IMR-90 (cell line): ENCODE measurements around the gene DUS1L. TPM values are rescaled to one million over a fixed set of nuclear protein-coding genes. Genes with fewer than 3 reads are reported as not detected.

Experiments used
- ATAC-seq: fragments of 200-7000 bp; cut with Tn5 transposase; 2 replicates; pipeline ENCODE4 v1.9.1; 2020; ENCODE audit warnings: low read depth, mild to moderate bottlenecking, moderate library complexity
- BruUV-seq: library from RNA; stranded (reverse); fragments of 400-500 nt; replicated peaks from 2 replicates; lab custom pipeline; 2021; lab: Mats Ljungman, UMichigan
- CTCF ChIA-PET: fragments of 300-600 bp; formaldehyde crosslinking; extraction: SDS; loops from one replicate; lab custom pipeline; 2021; ENCODE audit warnings: antibody characterized with exemption; lab: Yijun Ruan, JAX
- POLR2A ChIA-PET: fragments of 300-600 bp; sonication (Branson Sonifier 250); formaldehyde crosslinking; loops from one replicate; lab custom pipeline; 2022; ENCODE audit warnings: antibody characterized with exemption; ENCODE audit not compliant: unreplicated experiment; lab: Charles Lee
- DNase-seq: peaks from one replicate; pipeline ENCODE4 v3.0.0; 2013
- H2AFZ ChIP-seq: replicated peaks from 2 replicates; pipeline ENCODE3; 2013; ENCODE audit warnings: low read length, mild to moderate bottlenecking; ENCODE audit not compliant: poor library complexity
- H2AK5ac ChIP-seq: 2 replicates; pipeline ENCODE4 v1.6.1; 2013; ENCODE audit warnings: low read depth, low read length, inconsistent platforms
- H2AK9ac ChIP-seq: replicated peaks from 2 replicates; pipeline ENCODE3; 2013; ENCODE audit warnings: mild to moderate bottlenecking, low read depth, low read length, moderate library complexity; ENCODE audit not compliant: poor library complexity
- H2BK120ac ChIP-seq: 2 replicates; pipeline ENCODE4 v1.6.1; 2013; ENCODE audit warnings: low read depth, low read length, inconsistent platforms
- H2BK15ac ChIP-seq: 3 replicates; pipeline ENCODE4 v1.6.1; 2013; ENCODE audit warnings: low read depth, low read length, inconsistent platforms
- H2BK20ac ChIP-seq: 2 replicates; pipeline ENCODE4 v1.6.1; 2013; ENCODE audit warnings: low read depth, mild to moderate bottlenecking, inconsistent platforms, low read length, moderate library complexity
- H2BK5ac ChIP-seq: 2 replicates; pipeline ENCODE4 v1.6.1; 2013; ENCODE audit warnings: mild to moderate bottlenecking, low read depth, low read length, inconsistent platforms; ENCODE audit not compliant: poor library complexity, severe bottlenecking
- H3K14ac ChIP-seq: replicated peaks from 2 replicates; pipeline ENCODE4 v1.6.1; 2013; ENCODE audit warnings: low read depth, low read length, inconsistent platforms
- H3K18ac ChIP-seq: 2 replicates; pipeline ENCODE4 v1.6.1; 2013; ENCODE audit warnings: low read depth, low read length, control low read depth
- H3K23ac ChIP-seq: 2 replicates; pipeline ENCODE4 v1.6.1; 2013; ENCODE audit warnings: low read depth, low read length, inconsistent platforms
- H3K27ac ChIP-seq: 2 replicates; pipeline ENCODE4 v1.5.1; 2013; ENCODE audit warnings: mild to moderate bottlenecking, control low read depth, low read length; ENCODE audit not compliant: insufficient read depth
- H3K27me3 ChIP-seq: 2 replicates; pipeline ENCODE4 v1.6.1; 2013; ENCODE audit warnings: low read length; ENCODE audit not compliant: control insufficient read depth, insufficient read depth
- H3K36me3 ChIP-seq: 2 replicates; pipeline ENCODE4 v1.6.1; 2013; ENCODE audit warnings: low read length, mixed read lengths; ENCODE audit not compliant: control insufficient read depth, insufficient read depth
- H3K4ac ChIP-seq: 2 replicates; pipeline ENCODE4 v1.6.1; 2013; ENCODE audit warnings: low read depth, low read length, inconsistent platforms
- H3K4me1 ChIP-seq: 2 replicates; pipeline ENCODE4 v1.6.1; 2013; ENCODE audit warnings: low read length, mixed read lengths; ENCODE audit not compliant: control insufficient read depth, insufficient read depth
- H3K4me2 ChIP-seq: 2 replicates; pipeline ENCODE4 v1.6.1; 2013; ENCODE audit warnings: low read depth, mild to moderate bottlenecking, control low read depth, low read length, moderate library complexity
- H3K4me3 ChIP-seq: 2 replicates; pipeline ENCODE4 v1.5.1; 2013; ENCODE audit warnings: low read depth, mild to moderate bottlenecking, control low read depth, low read length, moderate library complexity; ENCODE audit not compliant: insufficient read depth
- H3K56ac ChIP-seq: 2 replicates; pipeline ENCODE4 v1.6.1; 2013; ENCODE audit warnings: low read length, inconsistent platforms; ENCODE audit not compliant: insufficient read depth; ENCODE audit errors: extremely low read depth
- H3K79me1 ChIP-seq, 2 experiments: 2 replicates each; pipeline ENCODE4 v1.6.1; 2013; ENCODE audit warnings: low read length in 2 of 2, inconsistent platforms in 1 of 2, low read depth in 1 of 2
- H3K9ac ChIP-seq: 2 replicates; pipeline ENCODE4 v1.6.1; 2013; ENCODE audit warnings: low read depth, low read length, control low read depth
- H3K9me1 ChIP-seq: 2 replicates; pipeline ENCODE4 v1.6.1; 2013; ENCODE audit warnings: low read length, inconsistent platforms; ENCODE audit not compliant: insufficient read depth
- H3K9me3 ChIP-seq: 2 replicates; pipeline ENCODE4 v1.6.1; 2013; ENCODE audit warnings: low read length; ENCODE audit not compliant: control insufficient read depth, insufficient read depth
- H4K20me1 ChIP-seq: 2 replicates; pipeline ENCODE4 v1.6.1; 2013; ENCODE audit warnings: low read length, inconsistent platforms; ENCODE audit not compliant: insufficient read depth
- H4K5ac ChIP-seq: 2 replicates; pipeline ENCODE4 v1.6.1; 2013; ENCODE audit warnings: mild to moderate bottlenecking, low read depth, low read length, control low read depth
- H4K8ac ChIP-seq, 2 experiments: 2 replicates each; pipeline ENCODE4 v1.6.1; 2013; ENCODE audit warnings: low read depth in 2 of 2, low read length in 2 of 2, control low read depth in 1 of 2, inconsistent platforms in 1 of 2
- H4K91ac ChIP-seq: 2 replicates; pipeline ENCODE4 v1.6.1; 2013; ENCODE audit warnings: low read depth, low read length, inconsistent platforms; ENCODE audit not compliant: insufficient read depth
- BHLHE40 ChIP-seq: fragments of 150-350 bp; IDR thresholded peaks from 2 replicates; pipeline ENCODE4 v1.6.1; 2016; ENCODE audit warnings: mild to moderate bottlenecking, low read depth, low read length
- FOS ChIP-seq: fragments of 150-350 bp; IDR thresholded peaks from 2 replicates; pipeline ENCODE4 v1.6.1; 2016; ENCODE audit warnings: low read depth, low read length
- RAD21 ChIP-seq: IDR thresholded peaks from 2 replicates; pipeline ENCODE4 v1.6.1; 2012; ENCODE audit warnings: low read length, improper control_type of control experiment
- RFX5 ChIP-seq: IDR thresholded peaks from 2 replicates; pipeline ENCODE4 v1.8.0; 2012; ENCODE audit warnings: low read depth, mild to moderate bottlenecking, low read length, moderate library complexity
- WGBS, 2 experiments: methylation state at CpG; one replicate each; pipeline versions ENCODE4 v1.1.5 to v1.1.7; 2013; ENCODE audit warnings: missing lambda C conversion rate in 2 of 2; ENCODE audit not compliant: insufficient read length in 1 of 2; ENCODE audit errors: extremely low coverage in 2 of 2; 5-methylcytosine and 5-hydroxymethylcytosine counted together
- dilution Hi-C: fragments of 300-500 bp; cut with HindIII; formaldehyde crosslinking; loops from one replicate; pipeline ENCODE4 v1.14.3; 2018; ENCODE audit warnings: low sequenced_read_pairs; ENCODE audit not compliant: unreplicated experiment
- in situ Hi-C: fragments of 300-500 bp; cut with MboI; formaldehyde crosslinking; loops from 3 replicates; pipeline ENCODE4 v1.14.3; 2019; ENCODE audit warnings: low sequenced_read_pairs, inconsistent platforms, mixed read lengths
- intact Hi-C: fragments of 100-400 bp; cut with micrococcal nuclease; formaldehyde crosslinking; loops from 2 replicates; pipeline ENCODE4 v1.10.0; 2022
- polyA plus RNA-seq, 3 experiments: library from polyadenylated mRNA; depleted of rRNA; stranded (reverse); fragments of >200 nt; gene quantifications; 2 replicates each; pipeline ENCODE4 v1.2.3, GENCODE V29; 2012; ENCODE audit warnings: low replicate concordance in 1 of 3
- total RNA-seq: library from RNA; depleted of rRNA; stranded (reverse); fragments of >200 nt; gene quantifications from 2 replicates; pipeline ENCODE4 v1.2.3, GENCODE V29; 2012
- TF ChIP-seq, protein P1 (sequence below): conservative IDR thresholded peaks from 2 replicates; pipeline ENCODE4 v1.5.1; 2012; ENCODE audit warnings: mild to moderate bottlenecking, low read depth, low read length, improper control_type of control experiment

Gene DUS1L
- total and polyA plus RNA-seq, 2 of the 4 experiments (the other 2 are of a cell fraction) = 29.0 to 76.9 TPM

GRCh38 chr17:82058855-82059249 lies 6.8 kb downstream of the DUS1L start:
- H3K4me1 ChIP-seq = no peaks in the 10 kb centered on the region
- H2AK9ac ChIP-seq = no peak overlapping the region
- in situ Hi-C loops (no loop called here), dilution Hi-C loops (no loop called here), intact Hi-C loops (no loop called here)
- no peak for TF ChIP-seq RFX5
- TF ChIP-seq, protein P1, sequence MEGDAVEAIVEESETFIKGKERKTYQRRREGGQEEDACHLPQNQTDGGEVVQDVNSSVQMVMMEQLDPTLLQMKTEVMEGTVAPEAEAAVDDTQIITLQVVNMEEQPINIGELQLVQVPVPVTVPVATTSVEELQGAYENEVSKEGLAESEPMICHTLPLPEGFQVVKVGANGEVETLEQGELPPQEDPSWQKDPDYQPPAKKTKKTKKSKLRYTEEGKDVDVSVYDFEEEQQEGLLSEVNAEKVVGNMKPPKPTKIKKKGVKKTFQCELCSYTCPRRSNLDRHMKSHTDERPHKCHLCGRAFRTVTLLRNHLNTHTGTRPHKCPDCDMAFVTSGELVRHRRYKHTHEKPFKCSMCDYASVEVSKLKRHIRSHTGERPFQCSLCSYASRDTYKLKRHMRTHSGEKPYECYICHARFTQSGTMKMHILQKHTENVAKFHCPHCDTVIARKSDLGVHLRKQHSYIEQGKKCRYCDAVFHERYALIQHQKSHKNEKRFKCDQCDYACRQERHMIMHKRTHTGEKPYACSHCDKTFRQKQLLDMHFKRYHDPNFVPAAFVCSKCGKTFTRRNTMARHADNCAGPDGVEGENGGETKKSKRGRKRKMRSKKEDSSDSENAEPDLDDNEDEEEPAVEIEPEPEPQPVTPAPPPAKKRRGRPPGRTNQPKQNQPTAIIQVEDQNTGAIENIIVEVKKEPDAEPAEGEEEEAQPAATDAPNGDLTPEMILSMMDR = no peak
- TF ChIP-seq BHLHE40 = no peak
- TF ChIP-seq RAD21 = no peak
- TF ChIP-seq FOS = no peak
- no TSS peak for BruUV-seq
- H3K4ac ChIP-seq = no peak overlapping the region
- H3K27ac ChIP-seq = no peak overlapping the region
- H4K20me1 ChIP-seq = no peaks in the 10 kb centered on the region; the same call in none of the 2 replicates
- no peak overlapping the region for H3K4me3 ChIP-seq
- no peaks in the 10 kb centered on the region for H3K9me1 ChIP-seq
- H4K91ac ChIP-seq = no peak overlapping the region
- no peak overlapping the region for H2BK15ac ChIP-seq
- ChIA-PET CTCF (no interaction called here), POLR2A (interaction anchor here (1.3 kb wide), 1 partner anchor 8 kb away, joined by 3 read pairs; no protein-coding TSS in a partner anchor)
- H2BK120ac ChIP-seq = no peak overlapping the region
- H3K79me1 ChIP-seq = peaks cover 11 to 21% of the 10 kb centered on the region in 2 experiments; a peak in 3 of 4 replicates
- H4K8ac ChIP-seq = no peak overlapping the region
- H3K9me3 ChIP-seq = no peaks in the 10 kb centered on the region
- no peak overlapping the region for H2AK5ac ChIP-seq
- peaks cover 84% of the 10 kb centered on the region for H3K36me3 ChIP-seq
- no peak overlapping the region for H2BK5ac ChIP-seq
- H2AFZ ChIP-seq = no peak overlapping the region
- DNase-seq = no peak
- no peak overlapping the region for H3K18ac ChIP-seq
- no peak overlapping the region for H3K9ac ChIP-seq
- 97% methylated on average over 6 of the region's 10 CpGs; no CpG with 5 or more reads in 1 of the 2 experiments for WGBS, 2 experiments
- H3K14ac ChIP-seq = no peak overlapping the region
- no peak overlapping the region for H3K56ac ChIP-seq
- H2BK20ac ChIP-seq = no peak overlapping the region
- H3K27me3 ChIP-seq = no peaks in the 10 kb centered on the region
- H4K5ac ChIP-seq = no peak overlapping the region
- ATAC-seq = no peak
- H3K23ac ChIP-seq = no peak overlapping the region
- H3K4me2 ChIP-seq = no peak overlapping the region
